GM19035 (cell line): Measurements from ENCODE around the gene SMARCC1.

ENCODE experiments used
- ATAC-seq: cut with Tn5 transposase; IDR thresholded peaks from one replicate; pipeline ENCODE4 v1.9.1; 2021; ENCODE audit not compliant: unreplicated experiment

Gene SMARCC1

DNA sequence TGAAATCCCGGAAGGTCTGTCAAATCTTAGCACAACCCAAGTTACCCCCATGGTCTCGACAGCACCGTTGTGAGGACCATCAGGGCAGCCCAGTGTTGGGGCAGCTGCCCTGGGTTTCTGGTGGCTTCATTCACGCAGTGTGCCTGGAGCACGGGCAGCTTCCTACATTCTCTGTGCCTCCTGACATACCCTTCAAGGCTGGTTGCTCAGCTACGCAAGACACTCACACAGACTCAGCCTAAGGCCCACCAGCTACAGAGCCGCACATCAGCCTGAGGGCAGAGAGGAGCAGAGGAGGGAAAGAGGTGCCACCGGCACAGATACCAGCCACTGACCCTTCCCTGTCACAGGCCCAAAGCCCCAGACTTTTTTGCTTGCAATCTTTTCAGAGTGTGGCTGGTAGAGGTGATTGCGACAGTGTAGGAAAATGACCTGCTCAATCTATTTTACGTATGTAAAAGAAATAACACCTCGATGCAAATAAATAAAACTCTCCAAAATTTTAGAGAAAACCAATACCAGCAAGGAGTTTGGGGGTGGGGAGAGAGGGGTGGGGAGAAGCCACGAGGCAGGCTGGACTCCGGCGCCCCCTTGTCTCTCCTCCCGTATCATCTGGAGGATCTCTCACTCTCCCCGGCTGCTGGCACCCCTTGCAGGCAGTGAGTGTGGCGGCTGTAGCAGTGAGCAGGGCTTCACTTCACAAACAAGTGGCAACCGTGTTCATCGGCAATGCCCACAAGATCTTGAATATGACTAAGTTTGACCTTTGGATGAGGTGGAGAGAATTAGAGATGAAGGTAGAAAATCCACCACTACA lies 215.8 kb downstream of the SMARCC1 start:
- no peak for ATAC-seq

- no peak for ATAC-seq
Observed at GRCh38 chr3:47556351-47556750, 225.3 kb downstream of the SMARCC1 start.

GRCh38 chr3:47554335-47554734 lies 227.4 kb downstream of the SMARCC1 start:
- no peak for ATAC-seq

DNA sequence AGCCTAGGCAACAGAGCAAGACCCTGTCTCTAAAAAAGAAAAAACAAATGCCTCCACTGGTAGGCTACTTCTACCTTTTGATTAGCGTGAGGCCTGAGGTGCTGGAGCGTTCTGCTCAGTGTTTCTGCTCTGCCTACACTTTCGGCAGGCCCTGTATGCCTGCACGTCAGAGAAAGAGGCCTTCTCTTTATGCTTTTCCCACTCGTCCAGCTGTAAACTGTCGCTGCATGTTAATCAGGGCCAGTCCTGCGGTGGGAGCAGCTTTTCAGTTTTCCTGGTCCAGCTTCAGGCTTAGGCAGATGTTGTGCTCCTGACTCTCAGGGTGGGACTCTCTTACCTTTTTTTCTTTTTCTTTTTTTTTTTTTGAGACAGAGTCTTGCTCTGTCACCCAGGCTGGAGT lies 228.3 kb downstream of the SMARCC1 start:
- no peak for ATAC-seq

DNA sequence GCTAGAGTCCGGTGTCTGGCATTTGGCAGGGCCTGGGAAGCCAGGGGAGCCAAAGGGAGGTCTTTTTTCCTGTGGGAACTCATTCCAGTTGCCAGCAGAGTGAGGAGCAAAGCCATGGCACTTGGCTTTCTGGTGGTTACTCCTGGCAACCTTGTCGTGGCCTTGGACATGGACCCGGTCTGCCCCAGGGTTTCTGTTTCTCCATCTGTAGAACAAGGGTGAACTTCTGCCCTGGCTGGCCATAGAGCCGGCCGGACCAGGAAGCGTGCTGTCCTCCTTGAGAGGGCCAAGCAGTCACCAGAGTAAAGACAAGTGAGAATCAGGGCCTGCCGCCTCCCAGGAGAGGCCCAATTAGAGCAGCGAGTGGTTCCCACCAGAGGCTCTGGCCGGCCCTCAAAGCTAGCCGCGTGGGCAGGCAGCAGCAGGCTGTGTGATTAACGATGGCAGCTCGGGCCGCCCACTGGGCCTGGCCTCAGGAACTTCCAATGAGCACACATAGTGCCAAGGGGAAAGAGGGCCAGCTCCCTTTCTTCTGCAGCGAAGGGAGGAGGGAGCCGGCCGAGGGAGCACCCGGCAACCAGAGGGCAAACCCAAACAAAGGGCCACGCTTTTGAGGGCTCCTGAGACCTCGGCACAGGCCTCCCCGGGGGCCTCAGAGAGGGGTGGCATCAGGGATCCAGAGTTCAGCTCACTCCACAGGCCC lies 239.1 kb downstream of the SMARCC1 start:
- no peak for ATAC-seq

GRCh38 chr3:47541583-47542108 lies 240.0 kb downstream of the SMARCC1 start:
- no peak for ATAC-seq

GRCh38 chr3:47540281-47540680 lies 241.4 kb downstream of the SMARCC1 start:
- ATAC-seq = no peak

DNA sequence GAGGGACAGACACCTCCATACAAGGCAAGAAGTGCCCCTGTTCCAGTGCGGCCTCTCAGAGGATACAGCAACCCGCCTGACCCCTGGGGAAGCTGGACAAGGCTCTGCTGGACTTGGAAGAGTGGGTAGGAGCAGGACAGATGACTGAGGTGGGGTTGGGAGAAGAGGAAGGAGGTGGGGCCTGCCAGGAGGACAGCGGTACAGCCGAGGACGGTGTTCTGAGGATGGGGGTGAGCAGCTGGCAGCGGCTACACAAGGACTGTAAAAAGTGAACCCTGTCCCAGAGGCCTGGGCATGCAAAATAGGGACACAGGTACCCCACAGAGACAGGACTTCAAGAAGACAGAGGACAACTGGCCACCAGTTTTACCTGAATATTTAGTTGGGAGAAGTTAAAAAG lies 244.7 kb downstream of the SMARCC1 start:
- ATAC-seq = no peak

DNA sequence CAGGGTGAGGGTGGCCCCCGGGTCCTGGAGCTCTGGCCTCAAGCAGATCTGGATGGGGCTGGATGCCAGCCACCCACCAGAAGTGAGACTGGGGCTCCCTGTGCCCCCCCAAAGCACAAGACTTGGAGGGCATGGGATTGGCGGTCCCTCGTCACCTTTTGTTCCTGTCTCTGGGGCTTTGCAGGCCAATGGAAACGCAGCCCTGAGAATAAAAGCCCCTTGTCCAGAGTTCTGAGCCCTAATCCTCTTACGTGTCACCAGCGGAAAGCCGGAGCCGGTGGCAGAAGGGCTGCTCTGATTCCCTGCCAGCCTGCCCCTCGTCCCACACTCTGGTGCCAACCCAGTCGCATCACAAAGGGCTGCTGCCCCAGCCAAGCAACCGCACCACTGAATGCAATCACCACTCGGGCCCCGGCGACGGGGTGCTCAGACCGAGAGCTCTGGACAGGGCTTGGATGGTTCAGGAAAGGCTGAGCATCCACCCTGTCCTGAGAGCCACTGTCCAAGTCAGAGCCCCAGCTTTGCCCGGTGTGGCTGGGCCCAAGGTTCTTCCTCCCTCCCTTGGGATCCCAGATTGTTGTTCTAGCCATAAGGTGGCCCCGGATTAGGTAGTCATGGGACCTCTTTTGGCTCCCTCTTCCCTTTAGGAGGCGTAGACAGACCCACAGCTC lies 245.3 kb downstream of the SMARCC1 start:
- no peak for ATAC-seq
